Endodermal cell (in vitro differentiated cells): ENCODE measurements around the gene PRKX. TPM values are rescaled to one million over a fixed set of nuclear protein-coding genes. Genes with fewer than 3 reads are reported as not detected.

Experiments used
- DNase-seq: peaks from one replicate; pipeline ENCODE4 v3.0.0-alpha.2; 2017
- H3K27ac ChIP-seq: 2 replicates; pipeline ENCODE4 v1.5.1; 2013; ENCODE audit warnings: mild to moderate bottlenecking, low read depth, low read length, moderate library complexity
- H3K27me3 ChIP-seq: 2 replicates; pipeline ENCODE4 v1.6.1; 2013; ENCODE audit warnings: mild to moderate bottlenecking, low read length, moderate library complexity; ENCODE audit not compliant: insufficient read depth, control insufficient read depth, poor library complexity, severe bottlenecking
- H3K36me3 ChIP-seq: 2 replicates; pipeline ENCODE4 v1.7.0; 2013; ENCODE audit warnings: mild to moderate bottlenecking, low read length, moderate library complexity; ENCODE audit not compliant: control insufficient read depth, insufficient read depth
- H3K4me1 ChIP-seq: one replicate; pipeline ENCODE4 v1.7.0; 2013; ENCODE audit warnings: low read length; ENCODE audit not compliant: control insufficient read depth, insufficient read depth
- H3K4me3 ChIP-seq: 2 replicates; pipeline ENCODE4 v1.5.1; 2013; ENCODE audit warnings: mild to moderate bottlenecking, low read length, moderate library complexity
- H3K9ac ChIP-seq: 2 replicates; pipeline ENCODE4 v1.6.1; 2013; ENCODE audit warnings: mild to moderate bottlenecking, low read length, moderate library complexity; ENCODE audit not compliant: poor library complexity, severe bottlenecking; ENCODE audit errors: extremely low read depth
- H3K9me3 ChIP-seq: 2 replicates; pipeline ENCODE4 v1.6.1; 2013; ENCODE audit warnings: mild to moderate bottlenecking, low read length, moderate library complexity; ENCODE audit not compliant: control insufficient read depth
- H3K27ac Mint-ChIP-seq: 2 replicates; pipeline ENCODE4 v1.8.0; 2020; ENCODE audit warnings: mixed read lengths
- H3K27me3 Mint-ChIP-seq: 2 replicates; pipeline ENCODE4 v1.8.0; 2021; ENCODE audit warnings: mild to moderate bottlenecking, mixed read lengths; ENCODE audit not compliant: insufficient read depth
- H3K36me3 Mint-ChIP-seq: 2 replicates; pipeline ENCODE4 v1.8.0; 2020; ENCODE audit warnings: low read depth, mixed read lengths
- H3K4me1 Mint-ChIP-seq: 2 replicates; pipeline ENCODE4 v1.8.0; 2020; ENCODE audit warnings: mixed read lengths
- H3K4me3 Mint-ChIP-seq: 2 replicates; pipeline ENCODE4 v1.8.0; 2020; ENCODE audit warnings: mild to moderate bottlenecking, moderate library complexity, mixed read lengths
- H3K9me3 Mint-ChIP-seq: 2 replicates; pipeline ENCODE4 v1.8.0; 2020; ENCODE audit warnings: mild to moderate bottlenecking, mixed read lengths
- WGBS, 2 experiments: methylation state at CpG; one replicate each; pipeline versions ENCODE4 v1.1.5 to v1.1.7; 2013; ENCODE audit warnings: missing lambda C conversion rate in 2 of 2, mixed read lengths in 1 of 2; ENCODE audit not compliant: insufficient coverage in 1 of 2, insufficient read length in 1 of 2; 5-methylcytosine and 5-hydroxymethylcytosine counted together
- long read RNA-seq, 4 experiments: library from polyadenylated mRNA in 2 of 4; library from RNA in 1 of 4; library from capped mRNA in 1 of 4; stranded (forward) in 3 of 4; unstranded in 1 of 4; transcript quantifications; one replicate each; pipeline ENCODE4 v2.0.0, GENCODE V29; 2020 to 2021; ENCODE audit warnings: inconsistent platforms in 1 of 4
- polyA plus RNA-seq, 2 experiments: library from polyadenylated mRNA; stranded (reverse); fragments of 50-300 nt; gene quantifications; one replicate each; pipeline ENCODE4 v1.2.3, GENCODE V29; 2013
- total RNA-seq, 2 donors: library from RNA; stranded (reverse); fragmentation: NEBNext Ultra II Directional in 1 of 2; extraction: Animal tissue kit (Norgen Biotek cat#: 25700) in 1 of 2; gene quantifications; 2 replicates in 1 of 2; 3 replicates in 1 of 2; pipeline ENCODE4 v1.2.1, GENCODE V29; 2021
- TF ChIP-seq, protein P1 (sequence below): fragments of 200-600 bp; sonication (generic); conservative IDR thresholded peaks from 2 replicates; pipeline ENCODE4 v1.5.0; 2021; ENCODE audit warnings: antibody characterized with exemption, mild to moderate bottlenecking

The PRKX gene
- 10 to 100 TPM; 24.7 to 73.7 TPM for total RNA-seq
- 27.5 TPM for polyA plus RNA-seq (2013, experiment 1 of 2)
- 24.8 TPM for polyA plus RNA-seq (2013, experiment 2 of 2)
- long read RNA-seq, experiment 1, partial matches to known transcripts, result 1 of 9 reads
- long read RNA-seq, experiment 1, other reads (novel, unspliced or antisense), result 8 of 9 reads
- long read RNA-seq, experiment 2, full-length matches to known transcripts, result 19 of 39 reads
- long read RNA-seq, experiment 2, partial matches to known transcripts, result 2 of 39 reads
- long read RNA-seq, experiment 2, other reads (novel, unspliced or antisense), result 18 of 39 reads
- long read RNA-seq, experiment 3, full-length matches to known transcripts, result 2 of 11 reads
- long read RNA-seq, experiment 3, partial matches to known transcripts, result 1 of 11 reads
- long read RNA-seq, experiment 3, other reads (novel, unspliced or antisense), result 8 of 11 reads
- long read RNA-seq, experiment 4, partial matches to known transcripts, result 1 of 1 reads
- long read RNA-seq, experiment 4, other reads (novel, unspliced or antisense), result 0 of 1 reads

DNA sequence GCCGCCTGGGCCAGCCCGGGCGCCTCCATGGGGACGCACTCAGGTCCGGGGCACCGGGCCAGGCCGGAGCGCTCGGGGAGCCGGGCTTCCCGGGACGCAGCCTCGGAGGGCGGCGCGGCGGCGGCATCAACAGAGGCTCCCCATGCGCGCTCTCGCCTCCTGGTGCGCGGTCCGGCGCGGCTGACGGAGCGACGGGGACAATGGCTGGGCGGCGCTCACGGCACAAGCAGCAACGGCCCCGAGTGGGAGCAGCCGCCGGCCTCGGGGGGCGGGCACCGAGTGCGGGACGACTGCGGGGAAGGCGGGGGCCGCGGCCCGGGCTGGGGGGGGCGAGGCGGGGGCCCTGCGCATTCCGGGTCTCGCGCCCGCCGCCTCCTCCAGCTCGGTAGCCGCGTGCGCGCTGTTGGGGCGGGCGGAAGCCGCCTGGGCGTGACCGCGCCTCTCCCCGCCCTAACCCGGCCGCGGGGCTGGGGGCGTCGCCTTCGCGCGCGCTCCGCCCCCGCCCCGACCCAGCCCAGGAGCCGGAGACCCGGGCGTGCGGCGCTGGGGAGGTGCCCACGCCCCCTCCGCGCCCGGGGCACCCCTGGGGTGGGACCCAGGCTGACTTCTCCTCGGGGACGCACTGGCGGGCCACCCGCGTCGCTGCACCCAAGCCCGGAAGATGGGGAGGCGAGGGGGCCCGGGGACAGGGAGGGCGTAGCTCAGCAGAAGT is at the start of gene PRKX:
Gene PRKX (minus strand): TSS at position 425 of the 712 bp plus-strand sequence. CDS start 396 bp downstream, at position 29.
- Histone ChIP-seq H3K36me3 (no peaks in the 10 kb centered on the region), H3K9ac (peak within 1 kb of the TSS; percentile 45), H3K27me3 (no peaks in the 10 kb centered on the region), H3K9me3 (no peaks in the 10 kb centered on the region), H3K27ac (no peak within 1 kb of the TSS), H3K4me3 (peak within 1 kb of the TSS; percentile 83), H3K4me1 (no peaks in the 10 kb centered on the region)
- peak; percentile 87 for DNase-seq
- Mint-ChIP-seq H3K27ac (peak within 1 kb of the TSS; percentile 76), H3K27me3 (peaks cover 15% of the 10 kb centered on the region), H3K9me3 (peaks cover 5% of the 10 kb centered on the region), H3K4me3 (peak within 1 kb of the TSS; percentile 77), H3K4me1 (peaks cover 19% of the 10 kb centered on the region), H3K36me3 (peaks cover under 1% of the 10 kb centered on the region)
- WGBS, 2 experiments, result 0% methylated on average over 6 to 83 of the region's 97 CpGs
- TF ChIP-seq, protein P1, sequence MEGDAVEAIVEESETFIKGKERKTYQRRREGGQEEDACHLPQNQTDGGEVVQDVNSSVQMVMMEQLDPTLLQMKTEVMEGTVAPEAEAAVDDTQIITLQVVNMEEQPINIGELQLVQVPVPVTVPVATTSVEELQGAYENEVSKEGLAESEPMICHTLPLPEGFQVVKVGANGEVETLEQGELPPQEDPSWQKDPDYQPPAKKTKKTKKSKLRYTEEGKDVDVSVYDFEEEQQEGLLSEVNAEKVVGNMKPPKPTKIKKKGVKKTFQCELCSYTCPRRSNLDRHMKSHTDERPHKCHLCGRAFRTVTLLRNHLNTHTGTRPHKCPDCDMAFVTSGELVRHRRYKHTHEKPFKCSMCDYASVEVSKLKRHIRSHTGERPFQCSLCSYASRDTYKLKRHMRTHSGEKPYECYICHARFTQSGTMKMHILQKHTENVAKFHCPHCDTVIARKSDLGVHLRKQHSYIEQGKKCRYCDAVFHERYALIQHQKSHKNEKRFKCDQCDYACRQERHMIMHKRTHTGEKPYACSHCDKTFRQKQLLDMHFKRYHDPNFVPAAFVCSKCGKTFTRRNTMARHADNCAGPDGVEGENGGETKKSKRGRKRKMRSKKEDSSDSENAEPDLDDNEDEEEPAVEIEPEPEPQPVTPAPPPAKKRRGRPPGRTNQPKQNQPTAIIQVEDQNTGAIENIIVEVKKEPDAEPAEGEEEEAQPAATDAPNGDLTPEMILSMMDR, result no peak

DNA sequence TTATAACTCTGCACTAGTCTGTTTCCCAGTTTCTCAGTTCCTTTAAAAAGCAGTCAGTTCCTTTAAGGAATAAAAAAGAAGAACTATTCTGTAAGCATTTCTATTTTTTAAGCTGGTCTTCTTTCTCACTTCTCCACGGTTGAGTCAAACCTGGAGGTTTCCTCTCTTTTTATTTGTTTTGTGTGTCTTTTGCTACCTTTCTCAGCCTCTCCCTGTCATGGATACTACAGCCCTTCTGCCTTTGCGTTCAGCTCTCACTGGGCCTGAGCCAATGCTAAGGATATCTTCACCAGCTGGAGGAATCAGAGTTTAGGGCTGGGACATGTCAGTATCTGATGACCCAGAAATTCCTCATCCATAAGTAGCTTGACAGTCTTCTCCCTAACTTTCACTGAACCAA is 49.7 kb upstream of the PRKX start:
- WGBS, 2 experiments, result 85 to 100% methylated on average over 1 to 2 of the region's 2 CpGs
- Histone ChIP-seq H3K36me3 (no peaks in the 10 kb centered on the region), H3K27me3 (no peaks in the 10 kb centered on the region), H3K4me1 (no peaks in the 10 kb centered on the region), H3K4me3 (no peak overlapping the region), H3K27ac (no peak overlapping the region), H3K9ac (no peak overlapping the region), H3K9me3 (no peaks in the 10 kb centered on the region)
- DNase-seq, result no peak
- no peak overlapping the region for H3K27ac Mint-ChIP-seq
- no peaks in the 10 kb centered on the region for H3K36me3 Mint-ChIP-seq
- H3K27me3 Mint-ChIP-seq, result peaks cover 19% of the 10 kb centered on the region
- no peak overlapping the region for H3K4me3 Mint-ChIP-seq
- H3K9me3 Mint-ChIP-seq, result no peaks in the 10 kb centered on the region
- H3K4me1 Mint-ChIP-seq, result no peaks in the 10 kb centered on the region
- TF ChIP-seq, protein P1, result no peak

DNA sequence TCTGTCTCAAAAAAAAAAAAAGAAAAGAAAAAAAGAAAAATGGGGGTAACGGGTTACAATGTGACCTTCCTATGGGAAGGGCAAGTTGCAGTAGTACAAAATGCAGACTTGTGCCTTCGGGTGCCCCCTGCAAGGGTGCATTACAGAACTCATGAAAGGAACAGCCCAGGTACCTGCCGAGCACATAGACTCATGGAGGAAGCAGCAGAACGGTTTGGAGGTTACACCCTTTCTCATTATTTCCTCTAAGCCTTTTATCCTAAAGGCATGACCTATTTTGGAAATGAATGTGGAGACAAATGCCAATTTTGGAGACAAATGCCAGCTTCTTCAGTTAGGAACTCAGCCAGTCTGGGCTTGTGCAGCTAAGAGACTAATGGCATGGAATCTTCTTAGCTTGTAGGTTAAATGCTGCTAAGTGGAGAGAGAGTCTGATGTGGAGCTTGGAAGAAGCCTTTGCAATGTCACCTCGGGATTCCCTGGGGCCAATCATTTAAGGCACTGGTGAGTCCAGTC is 44.1 kb upstream of the PRKX start:
- no peak overlapping the region for H3K27ac Mint-ChIP-seq

More for the DNA sequence above, 44.1 kb upstream of the PRKX start:
- TF ChIP-seq, protein P1, result no peak
- Histone ChIP-seq H3K9me3 (no peaks in the 10 kb centered on the region), H3K36me3 (no peaks in the 10 kb centered on the region), H3K27me3 (no peaks in the 10 kb centered on the region), H3K9ac (no peak overlapping the region), H3K27ac (no peak overlapping the region), H3K4me1 (no peaks in the 10 kb centered on the region), H3K4me3 (no peak overlapping the region)
- no peak overlapping the region for H3K4me3 Mint-ChIP-seq
- H3K27me3 Mint-ChIP-seq, result peaks cover 8% of the 10 kb centered on the region
- 92% methylated on average over 5 of the region's 5 CpGs; no CpG with 5 or more reads in 1 of the 2 experiments for WGBS, 2 experiments
- no peaks in the 10 kb centered on the region for H3K36me3 Mint-ChIP-seq
- H3K9me3 Mint-ChIP-seq, result no peaks in the 10 kb centered on the region
- no peak for DNase-seq
- H3K4me1 Mint-ChIP-seq, result no peaks in the 10 kb centered on the region
